ENCODE measurements around the gene GTPBP3. TPM values are rescaled to one million over a fixed set of nuclear protein-coding genes. Genes with fewer than 3 reads are reported as not detected.
A peak's percentile ranks its signal among the peaks of the same experiment; 100 is the strongest.
"Not testable (repeated sequence)": the region's sequence is repeated elsewhere in the genome, so short reads cannot be mapped to it uniquely, and the experiment has no call there.

The GTPBP3 gene, protein sequence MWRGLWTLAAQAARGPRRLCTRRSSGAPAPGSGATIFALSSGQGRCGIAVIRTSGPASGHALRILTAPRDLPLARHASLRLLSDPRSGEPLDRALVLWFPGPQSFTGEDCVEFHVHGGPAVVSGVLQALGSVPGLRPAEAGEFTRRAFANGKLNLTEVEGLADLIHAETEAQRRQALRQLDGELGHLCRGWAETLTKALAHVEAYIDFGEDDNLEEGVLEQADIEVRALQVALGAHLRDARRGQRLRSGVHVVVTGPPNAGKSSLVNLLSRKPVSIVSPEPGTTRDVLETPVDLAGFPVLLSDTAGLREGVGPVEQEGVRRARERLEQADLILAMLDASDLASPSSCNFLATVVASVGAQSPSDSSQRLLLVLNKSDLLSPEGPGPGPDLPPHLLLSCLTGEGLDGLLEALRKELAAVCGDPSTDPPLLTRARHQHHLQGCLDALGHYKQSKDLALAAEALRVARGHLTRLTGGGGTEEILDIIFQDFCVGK
- 11.8 TPM for total RNA-seq

DNA sequence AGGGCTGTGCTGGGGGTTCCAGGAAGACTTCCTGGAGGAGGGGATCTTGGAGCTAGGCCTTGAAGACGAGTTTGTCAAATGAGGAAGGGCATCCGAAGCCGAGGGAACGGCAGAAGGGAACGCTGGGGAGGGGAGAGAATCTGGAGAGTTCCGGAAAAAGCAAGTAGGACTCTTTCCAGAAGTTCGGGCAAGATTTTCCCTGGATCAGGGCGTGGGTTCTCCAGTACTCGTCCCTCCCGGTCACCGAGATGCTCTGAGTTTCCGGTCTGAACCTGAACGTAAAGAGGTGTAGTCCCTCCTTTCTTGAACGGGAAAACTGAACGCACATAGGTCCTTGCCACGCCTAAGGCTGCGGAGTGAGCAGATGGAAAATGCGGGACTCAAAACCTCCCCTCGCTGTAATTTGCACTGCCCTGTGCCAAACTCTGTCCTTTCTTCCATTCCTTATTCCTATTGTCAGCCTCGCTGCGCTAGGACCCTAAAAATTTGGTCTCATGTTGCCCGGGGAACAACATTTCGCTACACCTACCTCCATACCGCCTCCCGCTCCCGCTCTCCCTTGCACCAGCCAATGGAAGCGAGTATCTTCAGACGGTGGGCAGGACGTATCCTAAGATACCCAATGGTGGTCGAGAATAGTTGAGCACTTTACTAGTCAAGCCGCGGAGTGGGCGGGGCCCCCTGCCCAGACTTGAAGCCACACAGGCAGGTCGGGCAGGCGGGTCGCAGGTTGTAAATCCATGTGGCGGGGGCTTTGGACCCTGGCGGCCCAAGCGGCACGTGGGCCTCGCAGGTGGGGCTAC lies at the start of gene GTPBP3:
Gene GTPBP3 (plus strand): TSS at position 682 of the 803 bp plus-strand sequence. CDS start 59 bp downstream, at position 741.
- DNase-seq (ENCODE audit: low spot score in 2 of 2): peak; percentile 95 to 97
- no peak for FAIRE-seq

DNA sequence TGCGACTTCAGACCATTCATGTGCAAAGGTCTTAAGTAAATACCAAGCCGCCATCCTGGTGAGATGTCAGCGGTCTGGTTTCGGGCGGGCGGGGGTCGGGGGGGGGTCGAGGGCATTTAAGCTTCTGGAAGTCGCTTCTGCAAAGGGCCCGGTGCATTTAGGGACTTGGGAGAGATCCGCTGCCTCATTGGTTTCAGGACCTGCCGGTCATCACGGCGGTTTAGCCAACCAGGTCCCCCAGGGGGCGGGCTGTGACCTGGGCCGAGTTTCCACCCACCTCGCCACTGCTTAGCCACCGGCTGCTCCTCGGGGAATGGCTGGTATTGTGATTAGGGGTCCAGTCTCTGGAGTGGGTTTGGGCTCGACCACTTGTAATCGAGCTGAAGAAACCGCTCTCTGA lies 47.9 kb upstream of the GTPBP3 start:
- no peak for FAIRE-seq

DNA sequence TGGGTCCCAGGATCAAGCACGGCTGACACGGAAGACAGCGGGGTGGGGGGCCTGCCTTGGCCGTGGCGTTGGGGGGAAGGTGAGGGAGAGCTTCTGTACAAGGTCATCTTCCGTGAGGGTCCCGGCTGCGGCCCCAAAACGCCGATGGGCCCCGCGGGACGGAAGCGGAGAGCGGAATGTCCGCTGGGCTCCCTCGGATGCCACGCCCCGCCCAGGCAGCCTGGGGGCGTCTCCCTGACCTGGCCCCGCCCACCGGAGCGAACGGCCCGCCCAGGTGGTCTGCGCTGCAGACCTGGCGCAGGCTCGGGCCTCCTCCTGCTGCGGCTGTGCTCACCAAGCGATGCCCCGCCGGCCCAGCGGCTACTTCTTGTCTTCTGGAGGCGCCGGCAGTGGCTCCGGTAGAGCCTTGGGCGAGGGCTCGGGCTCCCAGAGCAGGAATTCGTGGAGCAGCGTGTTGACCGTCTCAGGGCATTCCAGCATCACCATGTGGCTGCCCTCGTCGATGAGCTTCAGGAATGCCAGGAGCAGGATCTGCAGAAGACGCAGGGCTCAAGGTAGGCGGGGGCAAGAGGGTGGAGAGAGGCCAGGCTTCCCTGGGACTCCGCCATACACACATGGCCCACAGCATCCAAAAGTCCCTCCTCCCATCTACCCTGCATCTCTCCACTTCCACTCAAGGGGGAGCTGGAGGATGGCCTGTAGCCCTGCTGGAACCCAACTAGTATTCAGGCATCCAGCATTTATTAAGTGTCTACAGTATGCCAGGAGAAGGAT lies 44.9 kb upstream of the GTPBP3 start:
- DNase-seq (ENCODE audit: low spot score in 2 of 2) (peak; percentile 84 to 87), FAIRE-seq (no peak)

More for the DNA sequence above, 47.9 kb upstream of the GTPBP3 start:
- DNase-seq (ENCODE audit: low spot score in 2 of 2): peak in 1 of 2 donors; percentile 77

DNA sequence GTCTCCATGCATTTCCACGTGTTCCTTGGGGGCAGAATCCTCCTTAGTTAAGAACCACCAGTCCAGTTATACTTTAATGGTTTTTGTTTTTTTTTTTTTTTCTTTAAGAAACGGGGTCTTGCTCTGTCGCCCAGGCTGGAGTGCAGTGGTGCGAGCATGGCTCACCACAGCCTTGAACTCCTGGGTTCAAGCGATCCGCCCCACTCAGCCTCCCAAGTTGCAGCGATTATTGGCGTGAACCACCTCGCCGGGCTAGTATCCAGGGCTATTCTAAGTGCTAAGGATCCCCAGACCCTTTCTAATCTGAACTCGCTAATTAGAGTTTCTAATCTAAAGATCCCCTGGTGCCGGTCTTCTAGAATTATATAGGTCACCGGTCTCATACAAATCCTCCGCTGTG lies 43.7 kb upstream of the GTPBP3 start:
- DNase-seq (ENCODE audit: low spot score in 2 of 2) (no peak), FAIRE-seq (no peak)

DNA sequence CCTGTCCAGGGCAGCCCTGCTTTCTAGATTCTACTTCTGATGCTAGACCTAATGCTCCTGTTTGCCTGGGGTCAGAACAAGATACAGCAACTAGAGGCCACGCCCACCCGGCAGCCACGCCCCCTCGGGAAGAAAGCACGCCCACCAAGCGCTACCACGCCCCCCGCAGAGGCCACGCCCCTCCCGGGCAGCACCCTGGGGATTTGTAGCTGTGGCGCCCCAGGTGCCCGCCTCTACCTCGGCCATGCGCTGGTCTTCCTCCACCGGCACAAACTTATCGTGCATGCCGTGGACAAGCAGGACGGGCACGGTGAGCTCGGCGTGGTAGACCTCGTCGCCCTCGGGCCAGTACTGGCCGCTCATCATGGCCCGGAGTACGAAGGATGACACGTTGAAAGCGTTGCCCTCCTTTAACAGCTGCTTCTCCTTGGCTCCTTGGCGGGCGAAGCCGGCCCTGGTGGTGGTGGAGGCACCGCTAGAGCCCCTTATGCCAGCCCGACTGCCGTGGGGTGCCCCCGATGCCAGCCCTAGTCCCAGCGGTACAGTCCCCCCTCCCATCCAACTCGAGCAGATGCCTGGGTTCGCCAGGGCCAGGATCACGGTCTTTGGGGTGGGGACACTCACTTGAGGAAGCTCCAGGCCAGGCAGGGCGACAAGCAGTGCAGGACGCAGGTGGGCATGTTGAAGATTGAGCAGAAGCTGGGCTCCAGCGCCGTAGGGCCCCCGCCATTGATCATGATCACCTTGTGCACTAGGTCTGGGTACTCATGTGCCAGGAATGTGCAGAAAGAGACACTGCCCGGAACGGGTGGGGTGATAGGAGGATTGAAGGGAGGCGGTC lies 43.1 kb upstream of the GTPBP3 start:
- FAIRE-seq (no peak), DNase-seq (ENCODE audit: low spot score in 2 of 2) (peak in 1 of 2 donors; percentile 57)

DNA sequence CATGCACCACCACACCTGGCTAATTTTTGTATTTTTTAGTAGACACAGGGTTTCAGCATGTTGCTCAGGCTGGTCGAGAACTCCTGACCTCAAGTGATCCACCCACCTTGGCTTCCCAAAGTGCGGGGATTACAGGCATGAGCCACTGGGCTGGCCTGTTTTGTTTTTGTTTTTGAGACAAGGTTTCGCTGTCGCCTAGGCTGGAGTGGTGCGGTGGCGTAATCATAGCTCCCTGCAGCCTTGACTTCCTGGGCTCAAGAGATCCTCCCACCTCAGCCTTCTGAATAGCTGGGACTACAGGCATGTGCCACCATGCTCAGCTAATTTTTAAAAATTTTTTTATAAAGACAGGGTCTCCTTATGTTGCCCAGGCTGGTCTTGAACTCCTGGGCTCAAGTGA lies 41.8 kb upstream of the GTPBP3 start:
- DNase-seq (ENCODE audit: low spot score in 2 of 2); FAIRE-seq: not testable (repeated sequence)

DNA sequence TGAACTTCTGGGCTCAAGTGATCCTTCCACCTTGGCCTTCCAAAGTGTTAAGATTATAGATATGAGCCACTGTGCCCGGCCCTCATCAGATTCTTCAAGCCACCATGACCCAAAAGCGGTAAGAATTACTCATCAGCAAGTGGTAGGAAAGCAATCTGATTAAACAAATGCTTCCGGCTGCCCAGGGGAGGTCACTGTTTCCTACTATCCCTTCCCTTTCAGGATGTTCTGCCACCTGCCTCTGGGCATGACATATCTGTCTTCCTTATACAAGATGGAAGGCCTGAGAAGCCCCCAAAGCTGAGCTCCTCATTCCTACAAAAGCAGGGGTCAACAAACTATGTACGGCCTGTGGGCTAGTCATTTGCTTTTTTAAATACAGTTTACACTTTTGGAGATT lies 41.1 kb upstream of the GTPBP3 start:
- FAIRE-seq (no peak), DNase-seq (ENCODE audit: low spot score in 2 of 2) (no peak)

DNA sequence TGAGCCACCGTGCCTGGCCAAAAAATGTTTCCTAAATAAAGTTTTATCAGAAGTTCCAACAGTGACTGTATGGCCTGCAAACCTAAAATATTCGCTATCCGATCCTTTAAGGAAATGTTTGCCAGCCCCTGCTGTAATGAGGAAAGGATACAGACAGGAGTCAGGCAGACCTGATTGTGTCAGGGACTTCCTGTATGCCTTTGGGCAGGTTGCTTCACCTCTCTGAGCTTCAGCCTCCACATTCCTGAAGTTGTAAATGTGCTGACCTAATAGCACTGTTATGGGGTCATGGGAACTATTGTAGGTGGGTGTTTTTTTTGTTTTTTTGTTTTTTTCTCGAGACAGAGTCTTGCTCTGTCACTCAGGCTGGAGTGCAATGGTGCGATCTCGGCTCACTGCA lies 40.4 kb upstream of the GTPBP3 start:
- FAIRE-seq (no peak), DNase-seq (ENCODE audit: low spot score in 2 of 2) (no peak)

DNA sequence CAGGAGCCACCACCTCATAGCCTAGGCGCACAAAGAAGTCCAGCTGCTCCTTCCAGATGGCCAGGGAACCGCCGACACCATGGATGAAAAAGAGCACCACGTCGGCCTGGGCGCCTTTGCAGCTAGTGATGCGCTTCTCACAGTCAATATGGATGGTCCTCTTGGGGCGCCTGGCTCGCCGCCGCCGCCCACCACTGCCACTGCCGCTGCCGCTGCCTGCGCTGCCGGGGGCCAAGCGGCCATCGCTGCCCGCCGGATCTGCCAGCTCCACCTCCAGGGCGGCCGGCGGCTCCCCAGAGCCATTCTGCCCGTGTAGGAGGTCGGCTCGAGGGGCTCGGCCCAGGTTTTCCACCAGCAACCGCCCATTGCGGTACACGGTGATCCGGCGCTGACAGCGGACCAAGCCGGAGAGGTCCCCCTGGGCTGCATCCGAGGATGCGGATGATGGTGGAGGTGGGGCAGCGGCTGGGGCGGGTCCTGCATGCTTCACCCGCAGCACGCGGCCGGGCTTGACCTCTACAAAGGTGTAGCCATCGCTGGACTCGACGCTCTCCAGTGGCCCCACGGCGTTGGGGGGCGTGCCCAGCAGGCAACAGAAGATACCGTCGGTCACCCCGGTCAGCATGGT lies 36.2 kb upstream of the GTPBP3 start:
- no peak for DNase-seq (ENCODE audit: low spot score in 2 of 2)
- no peak for FAIRE-seq

DNA sequence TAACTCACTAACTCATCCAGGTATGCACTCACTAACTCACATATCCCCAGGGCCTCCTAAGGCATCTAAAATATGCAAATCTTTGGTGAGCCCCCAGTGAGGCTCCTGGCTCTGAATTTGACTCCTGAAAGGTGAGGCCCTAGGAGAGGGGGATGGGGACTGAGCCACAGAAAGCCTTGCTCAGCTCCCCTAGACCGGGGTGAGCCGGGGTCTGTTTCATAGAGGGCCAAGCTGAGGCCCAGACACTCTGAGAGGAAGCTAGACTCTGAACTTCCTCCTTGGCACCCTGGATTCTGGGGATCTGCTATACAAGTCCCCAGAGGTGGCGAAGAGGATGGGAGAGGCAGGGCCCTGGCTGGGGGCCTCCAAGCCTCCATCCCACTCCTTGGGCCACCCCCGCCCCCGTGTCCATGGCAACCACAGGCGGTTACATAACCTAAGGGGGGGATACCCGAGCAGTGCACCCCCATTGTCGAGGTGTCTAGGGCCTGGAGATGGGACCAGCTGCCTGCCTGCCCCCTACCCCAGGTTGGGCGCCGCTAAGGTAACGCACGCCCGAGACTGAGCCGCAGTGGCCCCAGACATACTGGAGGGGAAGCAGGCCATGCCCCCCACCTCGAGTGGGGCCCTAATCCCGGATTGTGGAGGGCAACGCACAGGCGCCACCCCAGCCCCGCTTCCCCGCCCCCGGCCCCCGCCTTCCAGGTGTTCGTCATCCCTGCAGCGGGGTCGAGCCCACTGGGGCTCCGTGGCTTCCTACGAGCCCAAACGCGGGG lies 34.8 kb upstream of the GTPBP3 start:
- no peak for FAIRE-seq

DNA sequence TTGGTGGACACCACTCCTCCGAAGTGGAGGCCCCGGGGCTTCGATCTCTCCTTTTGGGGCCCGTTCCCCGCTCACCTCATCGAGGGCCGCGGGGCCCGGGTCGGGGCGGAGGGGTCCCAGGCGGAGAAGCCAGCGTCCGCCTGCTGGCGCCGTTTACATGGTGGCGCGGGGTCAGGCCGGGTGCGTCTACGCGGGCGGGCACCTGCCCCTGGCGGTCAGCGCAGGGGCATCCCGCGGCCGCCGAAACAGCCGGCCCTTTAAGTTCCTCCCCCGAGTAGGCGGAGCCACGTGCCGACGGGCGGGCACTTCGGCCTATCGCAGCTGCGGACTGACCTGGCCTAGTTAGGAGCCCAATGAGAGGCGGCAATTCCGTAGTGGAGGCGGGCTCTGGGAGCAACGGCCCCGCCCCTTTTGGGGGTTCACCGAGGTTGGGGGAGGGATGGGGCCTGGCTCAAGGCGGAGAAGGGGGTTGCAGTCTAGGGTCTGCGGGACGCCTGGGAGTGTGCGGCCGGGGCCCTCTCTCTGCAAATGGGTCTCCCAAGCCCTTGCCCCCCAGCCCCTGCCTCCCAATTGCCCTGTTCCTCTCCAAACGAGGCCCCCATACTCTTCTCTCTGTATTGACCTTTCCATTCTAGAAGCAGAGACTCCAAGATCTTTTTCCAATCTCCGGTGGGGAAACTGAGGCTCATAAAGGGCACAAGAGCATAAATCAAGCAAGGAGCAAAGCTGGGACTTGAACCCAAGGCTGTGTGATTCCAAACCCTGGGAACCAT lies 34.0 kb upstream of the GTPBP3 start, which contains the start of gene ABHD8:
Gene ABHD8 (minus strand): TSS at position 259 of the 773 bp plus-strand sequence. CDS start 1,809 bp downstream, outside the sequence.
- no peak for FAIRE-seq
- peak; percentile 89 to 94 for DNase-seq (ENCODE audit: low spot score in 2 of 2)

More for the DNA sequence above, 34.8 kb upstream of the GTPBP3 start:
- no peak for DNase-seq (ENCODE audit: low spot score in 2 of 2)

DNA sequence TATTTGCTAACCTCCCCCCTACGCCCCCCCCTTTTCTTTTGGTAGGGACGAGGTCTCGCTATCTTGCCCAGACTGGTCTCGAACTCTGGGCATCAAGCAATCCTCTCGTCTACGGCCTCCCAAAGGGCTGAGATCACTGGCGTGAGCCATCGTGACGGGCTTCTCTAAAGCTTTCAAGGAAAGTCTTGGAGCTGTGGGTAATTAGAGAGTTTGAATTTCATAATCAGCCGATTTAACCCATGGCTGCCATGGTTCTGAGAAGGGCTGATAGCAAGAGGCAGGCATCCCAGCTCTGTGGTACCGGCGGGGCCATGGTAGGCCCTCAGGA lies 33.4 kb upstream of the GTPBP3 start:
- DNase-seq (ENCODE audit: low spot score in 2 of 2) (no peak), FAIRE-seq (no peak)

DNA sequence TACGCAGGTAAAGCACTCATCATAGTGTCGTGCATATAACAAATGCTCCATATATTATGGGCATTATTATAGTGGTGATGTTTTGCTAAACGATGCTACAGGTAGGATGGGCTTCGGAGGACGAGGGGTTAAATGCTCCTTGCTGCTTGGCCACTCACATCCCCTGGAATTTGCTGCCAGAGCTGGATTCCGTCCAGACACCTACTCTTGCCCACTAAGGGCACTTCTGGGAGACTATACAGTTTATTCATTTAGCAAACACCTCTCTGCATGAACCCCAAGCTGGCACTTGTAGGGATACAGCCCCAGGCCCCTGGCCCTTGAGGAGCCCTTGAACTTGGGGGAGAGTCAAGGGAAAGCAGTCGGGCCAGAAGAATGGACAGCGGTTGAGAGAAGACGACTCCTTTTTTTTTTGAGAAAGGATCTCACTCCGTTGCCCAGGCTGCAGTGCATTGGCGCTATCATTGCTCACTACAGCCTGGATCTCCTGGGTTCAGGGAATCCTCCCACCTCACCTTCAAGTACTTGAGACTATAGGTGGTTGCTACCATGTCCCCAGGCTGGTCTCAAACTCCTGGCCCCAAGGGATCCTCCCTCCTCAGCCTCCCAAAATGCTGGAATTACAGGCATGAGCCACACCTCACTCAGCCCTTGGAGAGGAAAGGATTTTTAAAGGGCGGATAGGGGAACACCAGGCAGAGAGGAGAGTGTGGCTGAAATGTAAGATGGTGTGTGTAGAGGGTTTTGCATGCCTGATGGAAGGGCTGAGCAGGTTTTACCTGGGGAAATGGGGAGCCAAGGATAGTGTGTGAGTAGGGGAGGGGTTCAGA lies 32.8 kb upstream of the GTPBP3 start:
- DNase-seq (ENCODE audit: low spot score in 2 of 2) (no peak), FAIRE-seq (no peak)

DNA sequence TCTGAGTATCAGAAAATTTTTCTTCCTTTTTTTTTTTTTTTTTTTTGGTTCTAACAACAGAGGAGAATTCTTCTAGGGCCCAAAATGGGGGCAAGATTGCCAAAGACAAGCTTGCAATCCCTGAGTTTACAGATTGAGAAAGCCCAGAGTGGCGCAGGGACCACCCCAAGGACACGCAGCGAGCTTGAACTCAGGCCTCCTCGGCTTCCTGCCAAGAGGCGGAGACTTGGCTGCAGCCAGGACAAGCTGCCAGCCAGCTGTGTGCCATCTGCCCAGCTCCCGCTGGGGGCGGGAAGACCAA lies 32.2 kb upstream of the GTPBP3 start:
- no peak for FAIRE-seq
- DNase-seq (ENCODE audit: low spot score in 2 of 2): no peak

DNA sequence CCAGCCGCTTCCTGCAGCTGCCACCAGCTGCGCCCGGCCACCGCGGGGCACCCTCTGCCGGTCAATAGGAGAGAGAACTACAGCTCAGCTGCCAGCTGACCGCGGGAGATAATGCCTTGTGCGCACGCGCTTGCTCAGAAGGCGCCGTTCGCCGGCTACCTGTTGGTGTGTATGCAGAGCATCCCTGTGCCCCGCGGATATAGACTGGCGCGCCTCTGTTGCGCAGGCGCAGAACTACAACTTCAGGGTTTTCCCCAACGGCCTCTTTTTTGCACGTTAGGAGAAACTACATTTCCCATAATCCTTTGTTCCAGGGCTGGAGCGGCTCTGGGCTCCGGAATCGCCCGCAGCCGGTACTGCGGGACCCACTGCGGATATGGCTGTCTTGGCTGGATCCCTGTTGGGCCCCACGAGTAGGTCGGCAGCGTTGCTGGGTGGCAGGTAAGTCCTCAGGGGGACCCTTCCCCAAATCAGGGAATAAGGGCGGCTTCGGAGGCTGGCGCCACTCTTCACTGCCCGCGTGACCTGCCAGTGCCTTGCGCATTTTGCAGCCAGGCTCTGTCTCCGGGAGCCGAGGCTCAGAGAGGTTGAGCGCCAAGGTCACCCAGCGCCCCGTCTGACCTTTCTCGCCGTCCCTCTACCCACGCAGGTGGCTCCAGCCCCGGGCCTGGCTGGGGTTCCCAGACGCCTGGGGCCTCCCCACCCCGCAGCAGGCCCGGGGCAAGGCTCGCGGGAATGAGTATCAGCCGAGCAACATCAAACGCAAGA lies 31.7 kb upstream of the GTPBP3 start, which contains the start of gene MRPL34:
Gene MRPL34 (plus strand): TSS at position 356 of the 768 bp plus-strand sequence. CDS start 21 bp downstream, at position 377.
- DNase-seq (ENCODE audit: low spot score in 2 of 2) (peak; percentile 82 to 88), FAIRE-seq (no peak)

DNA sequence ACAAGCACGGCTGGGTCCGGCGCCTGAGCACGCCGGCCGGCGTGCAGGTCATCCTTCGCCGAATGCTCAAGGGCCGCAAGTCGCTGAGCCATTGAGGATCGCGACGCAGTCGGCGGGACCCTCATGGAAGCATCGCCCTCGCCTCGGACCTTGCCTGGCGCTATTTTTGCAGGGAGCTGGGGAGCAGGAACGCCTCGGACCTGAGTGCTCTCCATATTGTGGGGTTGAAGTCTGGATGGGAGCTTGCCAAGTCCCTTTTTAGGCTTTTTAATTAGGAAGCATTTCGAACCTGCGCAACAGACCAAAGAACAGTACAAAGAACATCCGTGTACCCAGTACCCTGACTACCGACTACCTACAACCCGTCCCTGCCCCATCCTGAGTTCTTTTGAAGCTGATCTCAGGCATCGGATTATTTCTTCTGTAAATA lies 31.1 kb upstream of the GTPBP3 start:
- FAIRE-seq (no peak), DNase-seq (ENCODE audit: low spot score in 2 of 2) (no peak)

Measured in frontal cortex (tissue), 4 donors.